WERI-Rb-1 (cell line): ENCODE data around the gene GNA12.
"Not testable (repeated sequence)": the region's sequence is repeated elsewhere in the genome, so short reads cannot be mapped to it uniquely, and the experiment has no call there.

Experiments
- DNase-seq: peaks from one replicate; pipeline ENCODE4 v3.0.0-alpha.2; 2020
- H3K27ac ChIP-seq: fragments of 250-450 bp; sonication (Bioruptor Pico); 2 replicates; pipeline ENCODE4 v1.5.1; 2020; ENCODE audit warnings: mild to moderate bottlenecking, moderate library complexity
- H3K27me3 ChIP-seq: fragments of 250-450 bp; sonication (Bioruptor Pico); 2 replicates; pipeline ENCODE4 v1.5.1; 2021; ENCODE audit warnings: mild to moderate bottlenecking, low read depth, moderate library complexity; ENCODE audit not compliant: insufficient read depth, severe bottlenecking
- H3K36me3 ChIP-seq: fragments of 250-450 bp; sonication (Bioruptor Pico); 2 replicates; pipeline ENCODE4 v1.5.1; 2020; ENCODE audit warnings: mild to moderate bottlenecking, moderate library complexity
- H3K4me3 ChIP-seq: 2 replicates; pipeline ENCODE4 v1.5.1; 2011; ENCODE audit warnings: low read depth, mild to moderate bottlenecking, control low read depth, low read length
- H3K9me3 ChIP-seq: fragments of 250-450 bp; sonication (Bioruptor Pico); 2 replicates; pipeline ENCODE4 v1.5.1; 2021; ENCODE audit warnings: mild to moderate bottlenecking, moderate library complexity; ENCODE audit not compliant: severe bottlenecking
- TF ChIP-seq, protein P1 (sequence below): IDR thresholded peaks from 2 replicates; pipeline ENCODE4 v1.5.1; 2011; ENCODE audit warnings: low read depth, mild to moderate bottlenecking, control low read depth, inconsistent platforms, low read length

GNA12 gene

DNA sequence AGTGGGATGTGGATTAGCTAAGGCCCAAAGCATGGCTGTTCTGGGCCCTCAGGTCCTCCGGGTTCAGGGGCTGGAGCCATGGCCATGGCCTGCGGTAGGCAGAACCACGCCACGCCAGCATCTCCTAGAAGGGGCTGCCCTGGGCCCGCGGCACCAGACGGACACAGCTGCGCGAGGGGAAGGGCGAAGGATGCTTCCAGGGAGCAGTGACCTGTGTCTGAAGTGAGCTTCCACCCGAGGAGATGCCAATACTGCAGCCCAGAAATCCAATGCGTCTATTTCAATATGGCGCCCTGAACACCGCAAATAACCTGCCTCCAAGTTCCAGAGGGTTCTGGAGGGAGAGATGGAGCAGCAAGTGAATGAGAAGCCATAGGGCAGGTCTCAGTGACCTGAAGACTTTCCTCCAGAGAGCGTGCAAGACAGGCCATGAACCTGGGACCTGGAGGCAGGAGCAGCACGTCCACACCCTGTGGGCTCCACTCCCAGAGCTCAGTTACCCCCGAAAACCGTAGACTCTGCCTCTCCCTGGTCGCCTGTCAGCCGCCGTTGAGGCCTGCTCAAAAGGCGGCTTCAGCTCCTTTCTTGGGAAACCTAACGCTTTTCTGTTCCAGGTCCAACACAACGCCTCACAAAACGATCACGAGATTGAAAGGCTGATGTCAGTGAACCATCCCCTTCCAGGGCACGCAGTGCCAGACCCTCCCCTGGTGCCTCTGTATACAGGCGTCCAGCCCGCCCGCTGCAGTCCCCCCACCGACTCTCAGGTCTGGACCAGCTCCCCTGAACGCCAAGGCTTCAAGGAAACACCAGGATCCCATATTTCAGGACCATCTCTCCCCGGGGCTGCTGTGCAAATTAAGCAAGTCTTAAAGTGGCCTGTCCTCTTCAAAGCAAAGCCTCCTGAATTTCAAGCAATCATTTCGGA is 118.7 kb downstream of the GNA12 start:
- H3K9me3 ChIP-seq, result no peaks in the 10 kb centered on the region
- DNase-seq, result no peak
- H3K36me3 ChIP-seq, result no peaks in the 10 kb centered on the region
- no peak overlapping the region for H3K27ac ChIP-seq
- H3K4me3 ChIP-seq, result no peak overlapping the region
- TF ChIP-seq, protein P1, sequence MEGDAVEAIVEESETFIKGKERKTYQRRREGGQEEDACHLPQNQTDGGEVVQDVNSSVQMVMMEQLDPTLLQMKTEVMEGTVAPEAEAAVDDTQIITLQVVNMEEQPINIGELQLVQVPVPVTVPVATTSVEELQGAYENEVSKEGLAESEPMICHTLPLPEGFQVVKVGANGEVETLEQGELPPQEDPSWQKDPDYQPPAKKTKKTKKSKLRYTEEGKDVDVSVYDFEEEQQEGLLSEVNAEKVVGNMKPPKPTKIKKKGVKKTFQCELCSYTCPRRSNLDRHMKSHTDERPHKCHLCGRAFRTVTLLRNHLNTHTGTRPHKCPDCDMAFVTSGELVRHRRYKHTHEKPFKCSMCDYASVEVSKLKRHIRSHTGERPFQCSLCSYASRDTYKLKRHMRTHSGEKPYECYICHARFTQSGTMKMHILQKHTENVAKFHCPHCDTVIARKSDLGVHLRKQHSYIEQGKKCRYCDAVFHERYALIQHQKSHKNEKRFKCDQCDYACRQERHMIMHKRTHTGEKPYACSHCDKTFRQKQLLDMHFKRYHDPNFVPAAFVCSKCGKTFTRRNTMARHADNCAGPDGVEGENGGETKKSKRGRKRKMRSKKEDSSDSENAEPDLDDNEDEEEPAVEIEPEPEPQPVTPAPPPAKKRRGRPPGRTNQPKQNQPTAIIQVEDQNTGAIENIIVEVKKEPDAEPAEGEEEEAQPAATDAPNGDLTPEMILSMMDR, result no peak
- no peaks in the 10 kb centered on the region for H3K27me3 ChIP-seq

DNA sequence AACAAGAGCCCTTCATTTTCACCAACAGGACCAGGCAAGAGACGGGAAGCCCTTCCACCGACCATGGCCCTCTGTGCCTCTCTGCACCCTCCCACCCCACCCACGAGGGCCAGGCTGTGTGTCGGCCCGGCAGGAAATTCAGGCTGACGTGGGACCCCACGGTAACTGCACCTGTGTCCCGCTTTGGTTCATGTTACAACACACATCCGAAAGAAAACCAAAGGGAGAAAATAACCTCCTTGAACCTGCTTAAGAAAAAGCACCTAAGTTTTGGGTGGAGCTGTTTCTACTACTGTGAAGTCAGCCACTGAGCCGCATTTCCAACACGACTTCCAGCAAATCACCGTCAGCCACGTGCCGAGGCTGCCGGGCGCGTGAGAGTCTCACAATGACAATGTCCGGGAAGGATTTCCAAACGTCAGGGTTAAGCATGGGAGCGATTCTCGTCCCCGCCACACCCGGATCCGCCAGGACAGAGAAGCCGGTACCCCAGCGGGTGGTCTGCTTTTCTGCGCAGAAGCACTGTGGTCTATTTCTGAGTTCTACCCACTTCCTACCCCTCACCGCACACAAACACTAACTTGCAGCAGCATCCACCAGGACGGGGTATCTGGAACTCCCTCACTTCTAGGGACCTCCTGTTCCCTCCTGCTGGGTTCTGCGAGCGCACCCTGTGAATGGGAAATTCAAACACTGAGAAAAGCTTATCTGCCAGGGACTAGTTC is 119.5 kb downstream of the GNA12 start:
- no peak overlapping the region for H3K27ac ChIP-seq
- H3K36me3 ChIP-seq, result no peaks in the 10 kb centered on the region
- no peak for DNase-seq
- no peaks in the 10 kb centered on the region for H3K27me3 ChIP-seq
- TF ChIP-seq, protein P1, result no peak
- H3K4me3 ChIP-seq, result no peak overlapping the region
- H3K9me3 ChIP-seq, result no peaks in the 10 kb centered on the region

DNA sequence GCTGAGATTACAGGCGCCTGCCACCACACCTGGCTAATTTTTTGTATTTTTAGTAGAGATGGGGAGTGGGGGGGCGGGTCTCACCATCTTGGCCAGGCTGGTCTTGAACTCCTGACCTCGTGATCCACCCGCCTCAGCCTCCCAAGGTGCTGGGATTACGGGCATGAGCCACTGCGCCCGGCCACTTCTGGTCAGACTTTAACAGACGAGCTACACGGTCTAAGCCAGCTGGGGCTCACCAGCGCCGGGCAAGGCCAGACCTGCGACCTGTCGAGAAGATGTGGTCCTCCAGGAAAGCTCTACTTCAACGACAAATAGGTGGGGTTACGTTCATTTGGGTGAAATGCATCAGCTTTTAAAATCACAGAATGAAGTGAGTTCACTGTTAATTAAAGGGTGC is 120.1 kb downstream of the GNA12 start:
- H3K27ac ChIP-seq, H3K36me3 ChIP-seq, DNase-seq: not testable (repeated sequence)

DNA sequence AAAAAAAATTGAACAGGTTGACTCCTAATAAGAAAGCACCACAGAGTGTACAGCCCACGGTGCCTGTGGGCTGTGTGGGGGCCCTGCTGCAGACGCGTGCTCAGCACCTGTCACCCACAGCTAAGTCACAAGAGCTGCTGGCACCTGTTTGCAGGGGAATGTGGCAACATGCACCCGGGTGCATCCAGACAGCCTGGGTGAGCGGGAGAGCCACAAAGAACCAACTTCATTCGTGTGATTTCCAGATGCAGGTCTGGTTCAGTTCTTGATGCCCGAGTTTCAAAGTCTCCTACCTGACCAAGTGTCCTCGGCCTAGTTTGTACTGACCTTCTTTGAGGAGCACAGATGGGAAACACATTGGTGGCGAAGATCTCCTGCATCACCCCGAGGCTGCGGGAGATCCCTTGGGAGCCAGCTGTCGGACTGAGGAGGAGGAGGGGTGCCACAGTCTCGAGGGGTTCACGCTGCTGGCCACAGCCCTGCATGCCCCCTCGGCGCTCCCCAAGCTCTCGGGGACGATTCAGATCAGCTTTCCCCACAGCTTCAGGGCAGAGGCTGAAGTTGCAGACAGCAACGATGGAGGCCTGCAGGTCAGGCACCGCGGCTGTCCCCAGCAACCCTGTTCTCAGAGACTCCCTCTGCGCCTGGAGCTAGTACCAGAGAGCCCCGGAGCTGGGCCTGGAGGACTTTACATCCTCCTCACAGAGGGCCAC is 120.8 kb downstream of the GNA12 start:
- Histone ChIP-seq H3K27me3 (no peaks in the 10 kb centered on the region), H3K36me3 (no peaks in the 10 kb centered on the region), H3K27ac (no peak overlapping the region), H3K4me3 (no peak overlapping the region), H3K9me3 (no peaks in the 10 kb centered on the region)
- DNase-seq, result no peak
- TF ChIP-seq, protein P1, result no peak

More for the DNA sequence above, 120.1 kb downstream of the GNA12 start:
- not testable (repeated sequence) for H3K27me3 ChIP-seq, H3K9me3 ChIP-seq, H3K4me3 ChIP-seq

DNA sequence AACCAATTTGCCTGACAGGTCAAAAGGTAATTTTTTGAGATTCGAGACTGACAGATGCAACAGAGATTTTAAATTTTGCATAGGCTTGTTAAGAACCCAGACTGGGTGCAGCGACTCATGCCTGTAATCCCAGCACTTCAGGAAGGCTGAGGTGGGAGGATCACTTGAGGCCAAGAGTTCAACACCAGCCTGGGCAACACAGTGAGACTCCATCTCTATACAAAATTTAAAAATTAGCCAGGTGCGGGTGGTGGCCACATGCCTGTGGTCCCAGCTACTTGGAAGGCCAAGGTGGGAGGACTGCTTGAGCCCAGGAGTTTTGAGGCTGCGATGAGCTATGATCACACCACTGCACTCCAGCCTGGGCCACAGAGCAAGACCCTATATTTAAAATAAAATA is 121.5 kb downstream of the GNA12 start:
- H3K36me3 ChIP-seq, result no peaks in the 10 kb centered on the region
- DNase-seq, result no peak
- TF ChIP-seq, protein P1, result no peak
- H3K9me3 ChIP-seq, result no peaks in the 10 kb centered on the region
- H3K27ac ChIP-seq, result no peak overlapping the region
- H3K27me3 ChIP-seq, result no peaks in the 10 kb centered on the region
- no peak overlapping the region for H3K4me3 ChIP-seq

DNA sequence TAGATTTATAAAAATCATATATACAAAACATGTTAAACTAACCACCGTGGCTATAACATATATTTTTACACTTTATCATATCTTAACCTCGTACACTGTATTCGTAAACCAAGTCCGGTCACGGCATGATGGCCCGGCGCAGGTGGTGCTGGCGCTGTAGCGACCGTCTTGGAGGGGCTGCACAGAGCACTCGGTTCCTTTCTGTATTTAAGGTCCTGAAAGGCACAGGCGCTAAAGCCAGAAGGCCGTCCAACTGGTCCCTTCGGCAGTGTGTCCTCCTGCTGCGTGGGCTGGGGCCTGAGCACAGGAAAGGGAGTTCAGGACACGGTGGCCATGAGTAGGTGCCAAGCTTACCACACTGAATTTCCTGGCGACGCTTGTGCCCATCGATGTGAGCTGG is 122.3 kb downstream of the GNA12 start:
- no peak overlapping the region for H3K4me3 ChIP-seq
- H3K36me3 ChIP-seq, result no peaks in the 10 kb centered on the region
- TF ChIP-seq, protein P1, result no peak
- H3K27ac ChIP-seq, result no peak overlapping the region
- no peak for DNase-seq
- no peaks in the 10 kb centered on the region for H3K9me3 ChIP-seq
- H3K27me3 ChIP-seq, result no peaks in the 10 kb centered on the region
